SK-N-SH (cell line): Measurements from ENCODE around the gene HECTD4. TPM values are rescaled to one million over a fixed set of nuclear protein-coding genes. Genes with fewer than 3 reads are reported as not detected.

Experiments used
- CTCF ChIA-PET: fragments of 300-600, 350-600 bp; formaldehyde crosslinking; extraction: SDS; loops from one replicate; lab custom pipeline; 2021; lab: Yijun Ruan, JAX
- POLR2A ChIA-PET: fragments of 350-600 bp; sonication (Branson Sonifier 250); formaldehyde crosslinking; extraction: SDS; loops from one replicate; lab custom pipeline; 2020; ENCODE audit warnings: antibody characterized with exemption, inconsistent platforms; lab: Yijun Ruan, JAX
- DNase-seq: peaks from one replicate; pipeline ENCODE4 v3.0.0; 2012
- H2AFZ ChIP-seq: fragments of 200-600 bp; sonication (generic); 2 replicates; pipeline ENCODE4 v1.8.1; 2016; ENCODE audit warnings: antibody characterized with exemption, mild to moderate bottlenecking, low read depth
- H3F3A ChIP-seq: fragments of 200-600 bp; sonication (generic); replicated peaks from 2 replicates; pipeline ENCODE3; 2016; ENCODE audit warnings: antibody characterized with exemption, mild to moderate bottlenecking; ENCODE audit not compliant: insufficient read depth
- H3K27ac ChIP-seq, 2 experiments: fragments of 200-500 bp in 1 of 2; fragments of 200-600 bp in 1 of 2; sonication (Bioruptor generic) in 1 of 2; sonication (generic), shearing (Covaris generic) in 1 of 2; 2 replicates each; pipeline versions ENCODE4 v1.5.1 to v1.6.1; 2014 to 2016; ENCODE audit warnings: low read depth in 2 of 2, inconsistent platforms in 1 of 2, low read length in 1 of 2, mild to moderate bottlenecking in 1 of 2, mixed read lengths in 1 of 2
- H3K27me3 ChIP-seq: fragments of 200-600 bp; sonication (generic), shearing (Covaris generic); 2 replicates; pipeline ENCODE4 v1.6.1; 2016; ENCODE audit warnings: mixed run types; ENCODE audit not compliant: insufficient read depth
- H3K36me3 ChIP-seq, 2 experiments: fragments of 200-500 bp in 1 of 2; fragments of 200-600 bp in 1 of 2; sonication (Bioruptor generic) in 1 of 2; sonication (generic) in 1 of 2; replicated peaks in 1 of 2; 2 replicates each; pipeline versions ENCODE3 to v1.5.1; 2014 to 2016; ENCODE audit warnings: low read length in 1 of 2, mild to moderate bottlenecking in 1 of 2; ENCODE audit not compliant: insufficient read depth in 2 of 2, control insufficient read depth in 1 of 2
- H3K4me1 ChIP-seq, 2 experiments: fragments of 200-500 bp in 1 of 2; fragments of 200-600 bp in 1 of 2; sonication (Bioruptor generic) in 1 of 2; sonication (generic), shearing (Covaris generic) in 1 of 2; 2 replicates each; pipeline versions ENCODE4 v1.5.1 to v1.6.1; 2014 to 2016; ENCODE audit warnings: low read depth in 1 of 2, low read length in 1 of 2, mixed run types in 1 of 2; ENCODE audit not compliant: insufficient read depth in 2 of 2, control insufficient read depth in 1 of 2
- H3K4me2 ChIP-seq: fragments of 200-600 bp; sonication (generic), shearing (Covaris generic); 2 replicates; pipeline ENCODE4 v1.6.1; 2017; ENCODE audit warnings: mixed run types
- H3K4me3 ChIP-seq, 2 experiments: fragments of 200-500 bp in 1 of 2; fragments of 200-600 bp in 1 of 2; sonication (Bioruptor generic) in 1 of 2; sonication (generic), shearing (Covaris generic) in 1 of 2; 2 replicates each; pipeline versions ENCODE4 v1.5.1 to v1.8.1; 2014 to 2016; ENCODE audit warnings: low read depth in 2 of 2, inconsistent platforms in 1 of 2, low read length in 1 of 2, mild to moderate bottlenecking in 1 of 2, mixed read lengths in 1 of 2, moderate library complexity in 1 of 2
- H3K79me2 ChIP-seq: fragments of 200-600 bp; sonication (generic); 2 replicates; pipeline ENCODE4 v1.8.1; 2017; ENCODE audit warnings: mild to moderate bottlenecking; ENCODE audit not compliant: insufficient read depth
- H3K9ac ChIP-seq: fragments of 200-600 bp; sonication (generic); 2 replicates; pipeline ENCODE4 v1.6.1; 2017; ENCODE audit warnings: mixed run types
- H3K9me2 ChIP-seq: fragments of 200-600 bp; sonication (generic); 2 replicates; pipeline ENCODE4 v1.6.1; 2017; ENCODE audit warnings: mixed run types
- H3K9me3 ChIP-seq: fragments of 200-600 bp; sonication (generic); 2 replicates; pipeline ENCODE4 v1.6.1; 2017; ENCODE audit warnings: mixed run types, mild to moderate bottlenecking, moderate library complexity
- H4K20me1 ChIP-seq: fragments of 200-600 bp; sonication (generic); 2 replicates; pipeline ENCODE4 v1.6.1; 2017; ENCODE audit warnings: mild to moderate bottlenecking, mixed run types; ENCODE audit not compliant: insufficient read depth
- CTCF ChIP-seq: fragments of 200-600 bp; sonication (generic); IDR thresholded peaks from 2 replicates; pipeline ENCODE4 v1.6.1; 2017; ENCODE audit warnings: antibody characterized with exemption, mild to moderate bottlenecking, moderate library complexity
- ELF1 ChIP-seq: IDR thresholded peaks from 2 replicates; pipeline ENCODE4 v1.4.0; 2012
- FOSL2 ChIP-seq: IDR thresholded peaks from 2 replicates; pipeline ENCODE4 v1.4.0; 2012; ENCODE audit warnings: low read depth, mild to moderate bottlenecking, moderate library complexity, borderline replicate concordance
- GATA2 ChIP-seq: sonication (generic); formaldehyde crosslinking; IDR thresholded peaks from 2 replicates; pipeline ENCODE4 v1.5.0; 2020; ENCODE audit warnings: mild to moderate bottlenecking, missing genetic modification reagents
- IRF3 ChIP-seq: fragments of 150-350 bp; IDR thresholded peaks from 2 replicates; pipeline ENCODE4 v1.6.1; 2016; ENCODE audit warnings: mild to moderate bottlenecking, low read depth, low read length
- JUND ChIP-seq: IDR thresholded peaks from 2 replicates; pipeline ENCODE4 v1.4.0; 2012
- MXI1 ChIP-seq: IDR thresholded peaks from 2 replicates; pipeline ENCODE4 v1.6.1; 2012; ENCODE audit warnings: mild to moderate bottlenecking, low read depth, low read length, improper control_type of control experiment
- NFIC ChIP-seq: IDR thresholded peaks from 2 replicates; pipeline ENCODE4 v1.4.0; 2012; ENCODE audit warnings: borderline replicate concordance
- PBX3 ChIP-seq: IDR thresholded peaks from 2 replicates; pipeline ENCODE4; 2012
- POLR2AphosphoS5 ChIP-seq: IDR thresholded peaks from 2 replicates; pipeline ENCODE4 v1.6.1; 2012; ENCODE audit warnings: low read depth, low read length
- RAD21 ChIP-seq: IDR thresholded peaks from 2 replicates; pipeline ENCODE4 v1.6.1; 2012; ENCODE audit warnings: mild to moderate bottlenecking, low read length
- REST ChIP-seq: IDR thresholded peaks from 2 replicates; pipeline ENCODE4 v1.6.1; 2012; ENCODE audit warnings: mild to moderate bottlenecking, low read depth, low read length, moderate library complexity
- SMC3 ChIP-seq: IDR thresholded peaks from 2 replicates; pipeline ENCODE4 v1.6.1; 2012; ENCODE audit warnings: low read depth, low read length, improper control_type of control experiment
- YY1 ChIP-seq: IDR thresholded peaks from 2 replicates; pipeline ENCODE4 v1.4.0; 2012; ENCODE audit warnings: low read depth, mild to moderate bottlenecking
- WGBS: methylation state at CpG from one replicate; pipeline ENCODE4 v1.1.6; 2017; ENCODE audit warnings: low lambda C conversion rate; 5-methylcytosine and 5-hydroxymethylcytosine counted together
- polyA plus RNA-seq, 3 experiments: library from polyadenylated mRNA; depleted of rRNA; stranded (reverse); fragments of >200 nt; gene quantifications; 2 replicates each; pipeline ENCODE4 v1.2.3, GENCODE V29; 2012

HECTD4 gene
- polyA plus RNA-seq, 1 of the 3 experiments (the other 2 are of a cell fraction): 14.6 TPM

GRCh38 chr12:112239020-112239419 lies 143.2 kb downstream of the HECTD4 start:
- Histone ChIP-seq H3K27me3 (no peaks in the 10 kb centered on the region), H3K4me3 (no peak overlapping the region), H3F3A (no peaks in the 10 kb centered on the region), H4K20me1 (no peaks in the 10 kb centered on the region), H3K9ac (no peak overlapping the region), H3K36me3 (peaks cover 54 to 69% of the 10 kb centered on the region in 2 experiments), H3K4me1 (no peaks in the 10 kb centered on the region), H3K27ac (no peak overlapping the region), H3K9me3 (no peaks in the 10 kb centered on the region), H3K4me2 (no peak overlapping the region), H3K9me2 (no peaks in the 10 kb centered on the region), H2AFZ (no peak overlapping the region), H3K79me2 (no peaks in the 10 kb centered on the region)
- 100% methylated on average over 7 of the region's 7 CpGs for WGBS
- POLR2A ChIA-PET: no interaction called here
- CTCF ChIA-PET: interaction anchor here (1.2 kb wide), 1 partner anchor 42 kb away, joined by 4 read pairs; no protein-coding TSS in a partner anchor
- no peak for DNase-seq
- TF ChIP-seq REST (no peak), SMC3 (no peak), MXI1 (no peak), IRF3 (no peak), YY1 (no peak), GATA2 (no peak), NFIC (no peak), CTCF (no peak), RAD21 (no peak)

- 95% methylated on average over 5 of the region's 5 CpGs for WGBS
- H3K9me3 ChIP-seq: no peaks in the 10 kb centered on the region
- H2AFZ ChIP-seq: no peak overlapping the region
- H3F3A ChIP-seq: no peaks in the 10 kb centered on the region
- TF ChIP-seq PBX3 (no peak), FOSL2 (no peak), REST (no peak), JUND (no peak), ELF1 (no peak), GATA2 (no peak), SMC3 (no peak), POLR2AphosphoS5 (no peak)
- ChIA-PET CTCF (interaction anchor here (1.2 kb wide), 1 partner anchor 41 kb away, joined by 4 read pairs; no protein-coding TSS in a partner anchor), POLR2A (no interaction called here)
- no peak overlapping the region for H3K9ac ChIP-seq
- no peaks in the 10 kb centered on the region for H4K20me1 ChIP-seq
- no peaks in the 10 kb centered on the region for H3K9me2 ChIP-seq
- no peak overlapping the region for H3K27ac ChIP-seq
- no peaks in the 10 kb centered on the region for H3K27me3 ChIP-seq
- DNase-seq: no peak
- H3K4me1 ChIP-seq: no peaks in the 10 kb centered on the region
- no peak overlapping the region for H3K4me3 ChIP-seq
- H3K36me3 ChIP-seq: peaks cover 52 to 67% of the 10 kb centered on the region in 2 experiments
- H3K79me2 ChIP-seq: no peaks in the 10 kb centered on the region
- no peak overlapping the region for H3K4me2 ChIP-seq
These were observed 143.8 kb downstream of the HECTD4 start for GRCh38 chr12:112238441-112238840.
